Left hindlimb (tissue), 1 donor: ENCODE results near the gene PGGT1B.

ENCODE experiments used
- DNase-seq: peaks from one replicate; pipeline ENCODE4 v3.0.0-alpha.2; 2018

PGGT1B gene

DNA sequence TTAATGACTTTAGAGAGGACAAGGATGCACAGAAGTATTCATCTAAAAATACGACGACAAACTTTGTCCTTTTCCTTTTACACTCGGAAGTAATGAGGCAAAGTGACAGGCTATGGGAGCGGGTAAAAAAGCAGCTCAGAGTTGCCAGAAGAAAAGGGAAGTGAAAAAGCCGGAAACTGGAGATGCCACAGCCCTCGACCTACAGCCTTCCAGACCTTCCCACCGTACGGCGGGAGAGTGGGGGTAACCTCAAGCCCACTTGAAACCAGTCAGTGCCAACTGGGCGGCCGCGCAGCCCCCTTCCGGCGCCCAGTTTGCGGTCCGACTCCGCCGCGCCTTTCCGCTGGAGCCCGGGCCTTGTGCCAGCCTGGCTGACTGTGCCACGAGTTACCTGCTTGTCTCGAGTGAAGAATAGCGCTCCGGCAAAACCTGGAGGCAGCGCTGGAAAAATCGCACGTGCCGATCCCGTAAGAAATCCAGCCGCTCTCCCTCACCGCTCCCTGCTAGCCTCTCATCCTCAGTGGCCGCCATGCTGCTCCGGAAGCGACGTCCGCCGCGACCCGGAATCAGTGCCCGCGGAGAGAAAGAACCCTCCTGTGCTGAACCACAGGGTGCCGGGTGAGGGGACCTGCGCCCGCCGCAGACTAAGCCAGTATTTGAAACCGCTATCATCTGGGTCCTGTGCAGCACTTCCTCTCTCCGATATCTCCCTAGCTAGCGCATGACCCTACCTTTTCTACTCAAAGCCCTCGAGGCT is at the start of gene PGGT1B:
PGGT1B (minus strand) TSS at position 557 of the 757 bp plus-strand sequence; CDS start at position 531, 26 bp downstream.
- DNase-seq: peak; percentile 87

DNA sequence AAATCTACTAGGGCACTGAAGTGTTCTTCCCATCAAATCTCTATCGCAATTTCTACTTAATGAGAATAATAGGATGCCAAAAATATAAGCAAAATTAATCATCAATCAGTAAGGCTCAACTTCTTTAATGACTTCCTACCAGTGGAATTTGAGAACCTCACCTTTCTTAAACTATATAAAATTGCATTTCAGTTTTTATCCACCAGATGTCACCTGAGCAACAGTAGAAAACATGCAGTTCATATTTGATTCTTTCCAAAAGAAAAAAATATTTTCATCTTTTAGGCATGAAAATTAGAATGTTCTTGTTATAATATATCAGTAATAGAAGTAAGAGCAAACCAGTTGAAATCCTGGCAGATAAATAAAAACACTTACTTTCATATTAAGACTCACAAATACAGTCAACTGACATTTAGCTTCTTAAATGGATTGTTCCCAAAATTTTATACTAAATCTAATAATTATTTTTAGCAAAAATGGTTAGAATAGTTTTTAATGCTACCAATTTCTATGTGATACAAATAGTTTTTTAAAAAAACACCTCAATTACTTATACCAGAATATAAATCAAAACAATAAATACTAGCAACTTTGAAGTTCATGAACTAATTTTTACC is 47.2 kb upstream of the PGGT1B start:
- no peak for DNase-seq

DNA sequence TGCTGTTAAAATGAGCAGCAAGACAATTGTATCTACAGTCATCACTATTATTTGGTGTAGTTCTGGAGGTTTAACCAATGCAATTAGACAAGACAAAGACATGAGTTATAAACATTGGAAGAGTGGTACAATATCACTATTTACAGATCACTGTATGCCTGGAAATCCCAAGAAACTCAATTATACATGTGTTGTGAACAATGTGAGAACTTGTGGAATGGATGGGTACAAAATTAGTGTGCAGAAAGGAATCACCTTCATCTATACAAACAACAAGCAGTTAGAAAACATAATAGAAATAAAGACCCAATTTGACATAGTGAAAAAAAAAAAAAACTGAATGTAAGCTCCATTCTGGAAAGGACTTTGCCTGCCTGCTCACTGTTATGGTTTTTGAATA is 46.1 kb upstream of the PGGT1B start:
- DNase-seq: no peak

GRCh38 chr5:115306011-115306536 is 43.4 kb upstream of the PGGT1B start:
- DNase-seq: no peak

DNA sequence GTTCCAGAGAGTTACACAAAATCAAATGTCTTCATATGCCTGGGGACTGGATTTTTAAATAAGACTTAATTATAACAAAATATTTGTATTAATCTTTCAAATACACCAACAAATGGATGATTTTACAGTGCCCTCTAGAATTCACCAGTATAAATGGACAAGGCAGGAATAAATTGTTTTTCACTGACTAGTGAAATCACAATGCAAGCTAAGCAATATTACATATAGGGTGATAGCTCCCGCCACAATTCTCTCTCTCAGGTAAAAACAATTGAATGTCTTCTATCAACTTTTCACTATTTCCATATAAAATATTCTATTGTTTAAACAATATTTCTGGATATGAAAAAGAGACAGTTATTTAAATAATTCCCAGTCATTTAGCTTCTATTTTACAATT is 41.8 kb upstream of the PGGT1B start:
- DNase-seq: no peak

GRCh38 chr5:115298811-115299210 is 36.1 kb upstream of the PGGT1B start:
- DNase-seq: no peak

DNA sequence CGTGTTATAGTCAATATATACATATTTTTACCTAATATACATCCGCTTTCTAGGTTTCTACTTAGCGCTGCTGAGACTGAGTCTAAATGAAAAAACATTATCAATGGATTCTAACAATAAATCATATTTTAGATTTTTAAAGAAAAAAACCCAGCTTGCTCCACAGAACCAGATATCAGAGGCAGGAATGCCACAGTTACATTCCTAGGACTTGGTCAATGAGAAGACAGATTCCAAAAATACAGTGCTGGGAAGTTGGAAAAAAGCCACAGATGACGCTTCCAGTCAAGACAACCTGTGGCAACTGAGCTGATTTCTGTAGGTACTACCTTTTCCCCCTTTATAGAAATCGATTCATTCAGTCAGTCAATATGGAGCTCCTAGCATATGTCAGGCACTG is 34.4 kb upstream of the PGGT1B start:
- DNase-seq: no peak

GRCh38 chr5:115296124-115297022 is 33.7 kb upstream of the PGGT1B start, which contains the start of gene CCDC112:
CCDC112 (minus strand) TSS chr5:115296654; CDS start chr5:115296543, 111 bp downstream.
- DNase-seq: peak; percentile 85

GRCh38 chr5:115295777-115296123 is 33.1 kb upstream of the PGGT1B start:
- DNase-seq: no peak

DNA sequence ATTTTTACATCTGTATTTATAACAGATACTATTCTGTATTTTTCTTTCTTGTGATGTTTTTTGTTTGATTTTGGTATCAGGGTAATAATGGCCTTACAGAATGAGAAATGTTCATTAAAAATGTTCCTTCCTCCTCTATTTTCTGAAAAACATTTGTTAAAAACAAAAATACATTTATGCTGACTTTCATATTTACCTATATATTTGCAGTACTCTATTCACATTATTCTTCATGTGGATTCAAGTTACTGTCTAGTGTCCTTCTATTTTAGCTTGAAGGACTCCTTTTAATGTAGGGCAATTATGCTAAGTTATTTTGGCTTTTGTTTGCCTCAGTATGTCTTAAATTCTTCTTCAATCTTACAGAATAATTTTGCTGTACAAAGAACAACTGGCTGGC is 28.7 kb upstream of the PGGT1B start:
- no peak for DNase-seq

DNA sequence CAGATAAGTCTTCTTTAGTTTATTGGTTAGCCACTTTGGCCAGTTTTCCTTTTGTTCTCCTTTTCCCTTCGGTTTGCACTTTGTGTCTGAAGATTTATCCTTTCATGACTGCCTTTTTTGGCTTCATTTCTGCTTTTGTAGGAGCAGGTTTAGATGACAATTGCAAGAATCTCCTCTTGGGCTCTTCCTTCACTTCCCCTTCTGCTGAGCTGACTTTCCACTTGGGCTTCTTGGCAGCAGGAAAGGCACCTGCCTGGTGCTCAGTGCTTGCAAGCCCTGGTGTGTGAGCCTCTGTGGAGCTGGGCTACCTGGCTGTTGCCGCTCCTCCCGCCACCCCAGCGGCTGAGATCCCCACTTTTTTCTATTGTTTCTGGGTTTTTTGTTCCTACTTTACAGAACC is 26.4 kb upstream of the PGGT1B start:
- DNase-seq: no peak

GRCh38 chr5:115284021-115284420 is 21.3 kb upstream of the PGGT1B start:
- DNase-seq: no peak

DNA sequence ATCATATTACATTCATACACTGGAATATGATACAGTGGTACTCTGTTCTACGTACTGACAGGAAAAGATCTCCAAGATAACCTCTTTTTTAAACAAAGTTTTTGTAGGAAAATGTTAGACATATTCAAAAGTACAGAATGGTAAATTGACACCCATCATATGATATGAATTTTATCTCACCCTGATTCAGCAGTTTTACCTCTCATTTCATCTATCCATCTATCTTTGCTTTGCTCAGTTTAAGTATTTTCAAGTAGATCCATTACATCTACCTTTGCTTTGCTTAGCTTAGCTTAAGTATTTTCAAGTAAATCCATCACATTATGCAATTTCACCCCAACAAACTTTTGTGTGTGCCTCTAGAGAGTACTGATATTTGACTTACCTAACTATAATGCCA is 19.5 kb upstream of the PGGT1B start:
- no peak for DNase-seq

DNA sequence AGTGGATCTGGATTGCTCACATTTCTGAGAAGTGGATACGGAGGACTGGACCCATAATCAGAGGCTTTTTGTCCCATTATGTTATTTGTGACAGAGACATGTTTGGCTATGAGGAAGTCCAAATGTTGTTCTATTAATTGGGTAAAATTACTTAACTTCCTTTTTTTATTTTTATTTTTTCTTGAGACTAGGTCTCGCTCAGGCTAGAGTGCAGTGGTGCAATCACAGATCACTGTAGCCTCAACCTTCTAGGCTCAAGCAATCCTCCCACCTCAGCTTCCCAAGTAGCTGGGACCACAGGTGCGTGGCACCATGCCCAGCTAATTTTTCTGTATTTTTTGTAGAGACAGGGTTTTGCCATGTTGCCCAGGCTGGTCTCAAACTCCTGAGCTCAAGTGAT is 11.9 kb upstream of the PGGT1B start:
- no peak for DNase-seq

DNA sequence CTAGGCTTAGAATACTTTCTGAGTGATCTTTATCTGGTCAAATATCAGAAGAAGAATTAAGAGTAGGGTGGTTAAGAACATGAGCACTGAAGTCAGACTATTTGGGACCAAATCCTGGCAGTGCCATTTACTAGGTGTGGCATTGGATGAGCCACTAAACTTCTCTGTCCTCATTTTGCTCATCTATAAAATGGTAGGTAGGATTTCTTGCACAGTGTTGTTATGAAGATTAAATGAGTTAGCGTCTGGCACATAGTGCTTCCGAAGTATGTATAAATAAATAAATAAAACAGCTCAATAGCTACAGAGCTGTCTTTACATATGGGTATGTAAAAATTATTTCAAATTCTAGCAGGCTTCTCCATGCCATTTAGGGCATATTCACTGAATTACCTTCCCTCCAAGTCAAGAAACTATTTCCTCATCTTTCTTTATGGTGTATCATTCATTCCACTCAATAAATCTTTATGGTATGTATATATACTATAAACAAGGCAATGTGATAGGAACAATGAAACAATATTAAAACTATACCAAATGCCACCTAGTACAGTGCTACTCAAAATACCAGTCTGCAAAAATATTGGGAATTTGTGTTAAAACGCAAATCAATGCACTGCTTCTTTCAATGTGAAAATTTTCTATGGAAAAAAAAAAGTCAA is 9.8 kb upstream of the PGGT1B start:
- no peak for DNase-seq

DNA sequence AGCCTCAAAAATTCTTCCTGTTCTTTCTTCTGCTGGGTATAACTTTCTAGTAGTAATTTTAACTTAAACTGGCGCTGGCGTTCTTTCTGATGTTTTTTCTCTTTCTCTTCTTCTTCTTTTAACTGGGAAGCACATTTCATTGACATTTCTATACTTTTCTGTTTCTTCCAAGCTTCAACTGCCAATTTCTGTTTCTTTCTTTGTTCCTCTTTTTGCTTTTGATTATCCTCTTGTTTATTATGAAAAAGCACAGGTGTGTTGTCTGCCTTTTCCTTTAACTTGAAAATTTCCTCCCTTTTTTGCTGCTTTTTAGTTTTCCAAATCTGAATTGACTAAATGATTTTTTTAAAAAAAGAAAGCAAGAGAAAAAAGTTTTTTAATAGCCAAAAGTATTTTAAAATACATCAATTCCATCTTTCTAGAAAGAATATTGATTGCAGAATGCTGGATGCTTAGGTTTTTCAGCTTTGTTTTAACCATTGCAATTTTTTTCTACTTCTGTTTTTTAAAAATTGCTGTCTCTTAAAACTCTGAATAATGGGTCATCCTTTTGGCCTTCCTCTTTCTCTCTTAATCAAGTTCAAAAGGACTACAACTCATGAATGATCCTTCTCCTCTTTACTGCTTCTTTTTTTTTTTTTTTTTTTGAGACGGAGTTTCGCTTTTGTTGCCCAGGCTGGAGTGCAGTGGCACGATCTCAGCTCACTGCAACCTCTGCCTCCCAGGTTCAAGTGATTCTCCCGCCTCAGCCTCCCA is 8.8 kb upstream of the PGGT1B start:
- no peak for DNase-seq

DNA sequence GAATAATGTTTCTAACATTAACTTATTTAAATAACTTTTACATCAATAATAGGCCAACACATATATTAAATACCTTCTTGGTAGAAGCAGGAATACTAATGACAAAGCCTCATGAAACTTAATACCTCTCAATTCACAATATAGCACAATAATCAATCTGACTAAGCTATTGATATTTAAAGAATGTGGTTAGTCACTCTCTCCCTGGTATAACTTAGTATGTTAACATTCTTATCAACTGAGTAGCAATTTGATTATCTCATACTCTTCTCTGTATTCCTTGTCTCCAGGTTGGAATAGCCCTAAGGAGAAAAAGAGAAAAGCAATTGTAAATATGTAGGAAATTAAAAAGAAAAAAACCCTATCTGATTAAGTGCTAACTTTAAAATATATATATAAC is 4.9 kb upstream of the PGGT1B start:
- no peak for DNase-seq

GRCh38 chr5:115265220-115265619 is 2.5 kb upstream of the PGGT1B start:
- DNase-seq: no peak

- no peak for DNase-seq
These were observed 2.1 kb upstream of the PGGT1B start for GRCh38 chr5:115264786-115265185.

DNA sequence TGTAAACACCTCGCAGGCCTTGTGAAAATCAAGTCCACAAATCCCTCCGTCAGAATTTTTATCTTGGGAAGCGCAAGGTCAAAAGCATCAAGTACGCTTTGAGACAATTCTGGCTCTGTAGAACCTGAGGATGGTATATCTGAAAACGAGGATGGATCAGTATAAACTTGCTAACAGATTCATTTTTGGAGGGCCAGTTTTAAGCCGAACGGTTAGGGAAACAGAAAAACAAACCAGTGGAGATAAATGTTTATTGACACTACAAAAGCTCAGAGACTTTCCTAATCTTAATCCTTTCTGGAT is 352 bp upstream of the PGGT1B start:
- DNase-seq: no peak

GRCh38 chr5:115262011-115262320 is 711 bp downstream of the PGGT1B start:
- no peak for DNase-seq

- no peak for DNase-seq
These were observed 2.4 kb downstream of the PGGT1B start for GRCh38 chr5:115260248-115260647.
